SK-N-SH (cell line): ENCODE results near the gene SENP3.

ENCODE experiments used
- CHD2 ChIP-seq: fragments of 150-350 bp; IDR thresholded peaks from 2 replicates; pipeline ENCODE4 v1.6.1; 2018; ENCODE audit warnings: low read length; ENCODE audit not compliant: partially characterized antibody
- CTCF ChIP-seq: fragments of 200-600 bp; sonication (generic); IDR thresholded peaks from 2 replicates; pipeline ENCODE4 v1.6.1; 2017; ENCODE audit warnings: antibody characterized with exemption, mild to moderate bottlenecking, moderate library complexity
- ELF1 ChIP-seq: IDR thresholded peaks from 2 replicates; pipeline ENCODE4 v1.4.0; 2012
- FOXJ3 ChIP-seq: sonication (generic); formaldehyde crosslinking; IDR thresholded peaks from 2 replicates; pipeline ENCODE4 v1.5.1; 2020; ENCODE audit warnings: mild to moderate bottlenecking, missing genetic modification reagents
- GABPA ChIP-seq: IDR thresholded peaks from 2 replicates; pipeline ENCODE4 v1.4.0; 2012; ENCODE audit warnings: low read depth, mild to moderate bottlenecking
- MAX ChIP-seq: IDR thresholded peaks from 2 replicates; pipeline ENCODE4 v1.4.0; 2012; ENCODE audit warnings: low read depth
- NFIC ChIP-seq: IDR thresholded peaks from 2 replicates; pipeline ENCODE4 v1.4.0; 2012; ENCODE audit warnings: borderline replicate concordance
- POLR2AphosphoS5 ChIP-seq: IDR thresholded peaks from 2 replicates; pipeline ENCODE4 v1.6.1; 2012; ENCODE audit warnings: low read depth, low read length
- RAD21 ChIP-seq: IDR thresholded peaks from 2 replicates; pipeline ENCODE4 v1.6.1; 2012; ENCODE audit warnings: mild to moderate bottlenecking, low read length
- RFX5 ChIP-seq: IDR thresholded peaks from 2 replicates; pipeline ENCODE4 v1.6.1; 2012; ENCODE audit warnings: mild to moderate bottlenecking, improper control_type of control experiment, low read length
- SMC3 ChIP-seq: IDR thresholded peaks from 2 replicates; pipeline ENCODE4 v1.6.1; 2012; ENCODE audit warnings: low read depth, low read length, improper control_type of control experiment
- TCF12 ChIP-seq: IDR thresholded peaks from 2 replicates; pipeline ENCODE4 v1.4.0; 2012

GRCh38 chr17:7589891-7590691, 28.4 kb downstream of the SENP3 start, which contains the start of gene SOX15:
- TF ChIP-seq FOXJ3, result no peak
- no peak for TF ChIP-seq TCF12
- no peak for TF ChIP-seq CTCF
- TF ChIP-seq SMC3, result no peak
- TF ChIP-seq GABPA, result no peak
- no peak for TF ChIP-seq MAX
- TF ChIP-seq RAD21, result no peak
- no peak for TF ChIP-seq NFIC
- no peak for TF ChIP-seq CHD2
- no peak for TF ChIP-seq ELF1
- TF ChIP-seq POLR2AphosphoS5, result no peak
- TF ChIP-seq RFX5, result no peak
